ENCODE measurements around the gene BST2. TPM values are rescaled to one million over a fixed set of nuclear protein-coding genes. Genes with fewer than 3 reads are reported as not detected.
A peak's percentile ranks its signal among the peaks of the same experiment; 100 is the strongest.

BST2 gene
- total and polyA plus RNA-seq, 9 of the 15 experiments (the other 6 are each of a cell fraction or from before 2014, with no cell fraction given): 11.2 to 232 (median 151) TPM

GRCh38 chr19:17390665-17391370 is 14.6 kb downstream of the BST2 start (continued):
- no peak; the same call in 1 of the 2 replicates for TF ChIP-seq E2F5 (CRISPR knock-in tag; IDR thresholded peaks at IDR 0.05)
- TF ChIP-seq PHTF2 (CRISPR knock-in tag; IDR thresholded peaks at IDR 0.05): no peak
- no peak for TF ChIP-seq ZNF592 (IDR thresholded peaks at IDR 0.05)
- no peak for TF ChIP-seq ZNF146 (CRISPR knock-in tag; IDR thresholded peaks at IDR 0.05; ENCODE audit: unreplicated experiment)
- TF ChIP-seq FUS (optimal IDR thresholded peaks at IDR 0.05; ENCODE audit: low read depth, low read length): no peak
- TF ChIP-seq PTRF (tag; IDR thresholded peaks at IDR 0.05): no peak
- no peak for TF ChIP-seq NR2F6 (CRISPR knock-in tag; IDR thresholded peaks at IDR 0.05)
- TF ChIP-seq RBFOX2 (IDR thresholded peaks at IDR 0.05; ENCODE audit: low read depth, low read length): peak; percentile 51
- no peak for TF ChIP-seq ILK (tag; IDR thresholded peaks at IDR 0.05; ENCODE audit: borderline replicate concordance, low read depth)
- TF ChIP-seq ZSCAN32 (CRISPR knock-in tag; IDR thresholded peaks at IDR 0.05): no peak
- no peak for TF ChIP-seq ZBTB8A (IDR thresholded peaks at IDR 0.05; ENCODE audit: partially characterized antibody)
- TF ChIP-seq SMARCA4 (IDR thresholded peaks at IDR 0.05): 0 out of 2 replicates have a peak, but pooled peaks have one; percentile 20
- TF ChIP-seq CBX8 (IDR thresholded peaks at IDR 0.05; ENCODE audit: borderline replicate concordance, extremely low read depth, low read depth, low read length, poor library complexity, severe bottlenecking): no peak
- TF ChIP-seq ZBTB34 (CRISPR knock-in tag; IDR thresholded peaks at IDR 0.05): no peak
- TF ChIP-seq U2AF1 (optimal IDR thresholded peaks at IDR 0.05; ENCODE audit: low read depth, low read length): no peak
- TF ChIP-seq ZMIZ1 (IDR thresholded peaks at IDR 0.05; ENCODE audit: low read depth in 2 of 2, low read length in 2 of 2): no peak
- TF ChIP-seq STAT5A (IDR thresholded peaks at IDR 0.05; ENCODE audit: borderline replicate concordance, low read length): no peak
- TF ChIP-seq WHSC1 (IDR thresholded peaks at IDR 0.05; ENCODE audit: low read length): no peak
